HG03378 (cell line): ENCODE measurements around the gene DDX31.

Experiments
- ATAC-seq: cut with Tn5 transposase; IDR thresholded peaks from one replicate; pipeline ENCODE4 v1.9.1; 2021; ENCODE audit warnings: mild to moderate bottlenecking, moderate library complexity; ENCODE audit not compliant: unreplicated experiment

The DDX31 gene

DNA sequence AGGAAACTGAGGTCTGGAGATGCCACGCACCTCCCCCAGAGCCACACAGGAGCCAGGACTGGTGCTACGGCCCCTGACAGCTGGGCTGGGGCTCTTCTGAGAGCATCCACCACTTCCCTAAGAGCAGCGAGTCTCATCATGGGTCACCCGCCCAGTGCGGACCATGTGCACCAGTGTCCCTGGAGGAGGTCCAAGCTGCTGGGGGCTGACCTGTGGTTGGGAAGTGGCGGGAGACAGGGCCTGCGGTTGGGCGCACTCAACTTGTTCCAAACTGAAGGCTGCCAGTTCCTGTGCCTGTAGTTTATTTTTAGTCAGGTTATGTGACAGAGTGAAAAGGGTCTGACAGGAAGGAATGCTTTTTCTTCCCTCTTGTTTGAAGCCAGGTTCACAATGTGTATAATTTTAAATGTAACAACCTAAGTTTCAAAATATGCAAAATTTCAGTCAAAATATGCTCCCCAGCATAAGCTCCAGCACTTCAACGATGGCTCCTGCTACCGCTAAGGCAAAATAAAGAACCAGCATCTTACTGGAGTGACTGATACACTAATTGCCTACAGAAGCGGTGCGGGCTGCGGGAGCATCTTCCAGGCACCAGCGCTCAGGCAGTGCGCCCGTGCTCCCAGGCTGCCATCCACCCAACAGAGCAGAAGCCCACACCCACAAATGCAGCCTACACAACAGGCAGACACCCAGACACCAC lies 72.6 kb downstream of the DDX31 start:
- no peak for ATAC-seq

- ATAC-seq, result no peak
These were observed 73.6 kb downstream of the DDX31 start for GRCh38 chr9:132596200-132596599.

DNA sequence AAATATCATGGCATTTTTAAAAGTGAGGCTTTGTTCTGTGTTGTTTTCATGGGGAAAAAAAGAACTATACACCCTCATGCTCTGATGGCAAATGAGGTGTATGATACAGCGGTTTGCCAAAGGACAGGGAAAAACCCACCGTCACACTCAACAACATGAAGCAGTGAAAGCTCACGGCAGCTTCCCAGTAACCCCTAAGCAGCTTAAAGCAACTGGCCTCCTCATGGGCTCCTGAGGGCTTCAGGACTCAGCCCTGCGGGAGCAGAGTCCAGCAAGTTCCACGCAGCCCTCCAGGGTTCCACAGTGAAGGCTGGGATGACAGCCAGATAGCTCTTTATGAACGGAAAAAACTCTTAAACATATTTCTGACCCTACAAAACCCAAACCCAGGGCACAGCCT lies 74.5 kb downstream of the DDX31 start:
- no peak for ATAC-seq

- ATAC-seq, result no peak
These were observed 75.4 kb downstream of the DDX31 start for GRCh38 chr9:132594412-132594811.

DNA sequence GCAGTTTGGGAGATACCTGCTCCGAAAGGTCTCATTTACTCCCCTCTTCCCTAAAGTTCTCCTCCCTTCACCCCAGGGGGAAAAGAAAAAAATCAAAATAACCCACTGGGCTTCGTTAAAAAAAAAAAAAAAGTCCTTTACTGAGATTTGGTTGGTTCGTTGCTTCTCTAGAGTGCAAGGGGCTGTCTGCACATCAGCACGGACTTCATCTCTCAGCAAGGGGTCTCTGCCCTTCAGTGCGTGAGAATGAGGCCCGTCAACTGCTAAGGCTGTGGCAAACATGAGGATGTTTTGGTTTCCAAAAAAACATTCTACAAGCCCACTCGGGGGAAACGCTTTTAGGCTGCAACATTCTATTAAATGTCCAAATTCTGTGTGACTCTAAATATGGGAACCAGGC lies 77.3 kb downstream of the DDX31 start:
- ATAC-seq, result no peak

DNA sequence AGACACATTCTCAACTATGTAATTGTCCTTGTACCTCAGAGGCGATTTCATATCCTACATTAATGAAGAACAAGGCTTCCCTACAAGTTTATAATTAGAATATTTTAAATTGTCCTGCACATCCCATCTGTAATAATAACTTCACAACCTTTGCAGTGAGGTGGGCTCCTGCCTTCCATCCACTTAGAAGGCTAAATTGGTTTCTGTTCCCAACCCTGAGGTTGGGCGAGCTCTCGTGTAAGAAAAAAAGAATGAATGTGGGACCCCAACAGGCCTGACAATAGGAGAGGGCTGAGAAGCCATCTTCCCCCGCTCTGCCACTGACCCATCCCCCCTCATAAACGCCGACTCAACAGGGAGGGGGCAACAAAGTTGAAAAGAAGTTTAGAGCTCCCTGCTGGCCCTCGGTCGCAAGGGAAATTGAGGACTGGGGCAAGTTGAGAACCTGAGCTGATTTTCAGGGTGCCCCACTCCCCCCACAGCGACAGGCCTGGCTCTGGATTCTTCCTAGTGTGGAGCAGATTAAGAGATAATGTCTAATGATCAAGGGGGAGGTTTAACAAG lies 78.0 kb downstream of the DDX31 start:
- ATAC-seq, result no peak

GRCh38 chr9:132591244-132591643 lies 78.5 kb downstream of the DDX31 start:
- no peak for ATAC-seq

GRCh38 chr9:132590318-132591182 lies 79.2 kb downstream of the DDX31 start:
- ATAC-seq, result no peak

DNA sequence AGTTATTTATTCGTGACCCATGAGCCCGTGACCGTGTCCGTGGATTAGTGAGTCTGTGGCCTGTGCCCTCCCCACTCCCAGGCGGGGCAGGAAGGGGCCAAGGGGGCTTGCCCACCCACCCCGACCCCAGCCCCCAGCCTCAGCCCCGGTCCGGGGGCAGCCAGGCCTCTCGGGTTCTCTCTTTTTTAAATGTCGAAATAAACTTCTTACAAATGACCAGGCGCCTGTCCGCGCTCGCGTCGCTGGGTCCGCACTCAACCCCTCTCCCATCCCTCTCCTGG lies 79.8 kb downstream of the DDX31 start:
- ATAC-seq, result no peak

GRCh38 chr9:132589148-132590036 lies 80.4 kb downstream of the DDX31 start:
- ATAC-seq, result no peak

DNA sequence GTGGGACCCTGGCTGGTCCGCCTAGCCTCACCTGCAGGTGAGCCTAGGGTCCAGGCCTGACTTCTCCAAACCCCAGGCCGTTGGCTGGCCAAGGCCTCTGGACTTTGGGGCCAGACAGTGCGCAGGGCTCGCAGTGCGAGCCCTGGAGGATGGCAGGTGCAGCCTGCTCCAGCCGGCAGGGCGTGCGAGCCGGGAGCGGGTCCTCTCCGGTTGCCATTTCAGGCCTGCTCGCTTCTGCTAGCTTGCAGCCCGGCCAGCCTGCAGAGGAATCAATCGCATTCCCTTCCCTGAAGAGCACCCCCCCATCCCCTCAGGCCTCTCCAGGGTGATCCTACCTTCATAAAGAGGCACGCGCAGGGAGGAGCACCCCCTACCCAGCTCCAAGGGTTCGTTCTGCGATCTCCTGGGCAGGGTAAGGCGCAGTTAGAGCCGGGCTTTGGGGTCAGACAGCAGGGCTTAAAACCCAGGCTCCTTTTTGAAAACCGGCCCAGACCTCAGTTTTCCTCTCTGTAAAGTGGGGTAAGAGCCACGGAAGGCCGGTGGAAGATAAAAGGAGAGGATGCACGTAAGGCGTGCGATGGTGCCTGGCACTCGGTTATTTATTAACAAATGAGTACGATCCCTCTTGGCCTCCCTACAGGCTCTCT lies 81.2 kb downstream of the DDX31 start:
- ATAC-seq, result no peak

DNA sequence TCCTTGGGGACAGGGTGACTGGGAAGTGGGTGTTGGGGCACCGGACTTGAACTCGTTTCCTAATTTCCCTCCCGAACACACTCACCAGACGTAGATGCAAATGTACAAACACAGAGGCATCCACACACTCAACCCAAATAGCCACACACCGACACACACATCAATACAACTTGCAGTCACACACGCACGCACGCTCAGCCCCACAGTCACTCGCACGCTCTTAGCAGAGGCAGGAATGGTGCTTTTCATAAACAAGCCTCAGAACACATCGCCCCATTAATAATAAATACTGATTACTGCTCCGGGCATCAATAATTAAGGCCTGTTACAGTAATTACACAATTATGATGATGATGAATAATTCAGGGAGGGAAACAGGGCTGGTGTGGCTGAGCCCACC lies 81.7 kb downstream of the DDX31 start:
- ATAC-seq, result no peak

DNA sequence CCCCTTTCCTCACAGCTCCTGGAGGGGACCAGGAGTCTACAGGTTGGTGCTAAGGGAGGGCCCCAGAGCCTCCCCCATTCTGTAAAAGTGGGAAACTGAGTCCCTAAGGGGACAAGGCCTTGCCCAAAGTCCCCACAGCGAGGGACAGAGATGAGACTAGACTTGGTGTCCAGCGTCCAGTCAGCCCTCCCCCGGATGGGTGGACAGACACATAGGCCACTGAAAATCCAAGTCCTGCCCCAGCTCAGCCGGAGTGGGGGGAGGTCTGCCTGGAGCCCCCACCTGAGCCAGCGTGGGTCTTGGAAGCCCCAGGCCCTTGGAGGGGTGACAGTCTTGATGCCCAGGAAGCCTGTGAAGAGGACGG lies 82.2 kb downstream of the DDX31 start:
- ATAC-seq, result no peak

DNA sequence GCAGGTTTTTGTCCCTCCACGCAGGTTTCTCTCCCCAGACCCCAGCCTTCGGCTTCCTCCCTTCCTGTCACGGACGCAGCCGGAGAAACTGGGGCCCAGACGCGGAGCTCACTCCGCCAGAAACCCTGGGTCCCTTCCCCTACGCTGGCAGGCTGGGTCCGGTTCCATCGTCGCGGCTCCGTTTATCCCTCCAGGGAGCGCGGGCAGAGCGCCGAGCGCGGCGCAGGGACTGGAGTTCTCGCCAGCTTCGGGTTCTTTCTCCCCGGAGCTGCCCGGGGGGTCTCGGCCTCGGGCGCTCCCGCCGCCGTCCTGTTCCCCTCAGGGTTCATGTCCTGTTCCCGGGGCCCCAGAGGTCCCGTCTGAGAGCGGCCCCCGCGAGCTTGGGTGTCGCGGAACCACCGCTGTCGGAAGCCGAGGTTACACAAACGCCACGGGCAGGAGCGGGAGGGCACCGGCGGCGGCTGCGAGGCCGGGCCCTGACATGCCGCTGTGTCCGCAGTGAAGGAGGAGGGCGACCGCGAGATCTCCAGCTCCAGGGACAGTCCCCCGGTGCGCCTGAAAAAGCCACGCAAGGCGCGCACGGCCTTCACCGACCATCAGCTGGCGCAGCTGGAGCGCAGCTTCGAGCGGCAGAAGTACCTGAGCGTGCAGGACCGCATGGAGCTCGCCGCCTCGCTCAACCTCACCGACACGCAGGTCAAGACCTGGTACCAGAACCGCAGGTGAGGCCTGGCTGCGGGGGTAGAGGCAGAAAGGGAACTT lies 82.8 kb downstream of the DDX31 start:
- ATAC-seq, result no peak

DNA sequence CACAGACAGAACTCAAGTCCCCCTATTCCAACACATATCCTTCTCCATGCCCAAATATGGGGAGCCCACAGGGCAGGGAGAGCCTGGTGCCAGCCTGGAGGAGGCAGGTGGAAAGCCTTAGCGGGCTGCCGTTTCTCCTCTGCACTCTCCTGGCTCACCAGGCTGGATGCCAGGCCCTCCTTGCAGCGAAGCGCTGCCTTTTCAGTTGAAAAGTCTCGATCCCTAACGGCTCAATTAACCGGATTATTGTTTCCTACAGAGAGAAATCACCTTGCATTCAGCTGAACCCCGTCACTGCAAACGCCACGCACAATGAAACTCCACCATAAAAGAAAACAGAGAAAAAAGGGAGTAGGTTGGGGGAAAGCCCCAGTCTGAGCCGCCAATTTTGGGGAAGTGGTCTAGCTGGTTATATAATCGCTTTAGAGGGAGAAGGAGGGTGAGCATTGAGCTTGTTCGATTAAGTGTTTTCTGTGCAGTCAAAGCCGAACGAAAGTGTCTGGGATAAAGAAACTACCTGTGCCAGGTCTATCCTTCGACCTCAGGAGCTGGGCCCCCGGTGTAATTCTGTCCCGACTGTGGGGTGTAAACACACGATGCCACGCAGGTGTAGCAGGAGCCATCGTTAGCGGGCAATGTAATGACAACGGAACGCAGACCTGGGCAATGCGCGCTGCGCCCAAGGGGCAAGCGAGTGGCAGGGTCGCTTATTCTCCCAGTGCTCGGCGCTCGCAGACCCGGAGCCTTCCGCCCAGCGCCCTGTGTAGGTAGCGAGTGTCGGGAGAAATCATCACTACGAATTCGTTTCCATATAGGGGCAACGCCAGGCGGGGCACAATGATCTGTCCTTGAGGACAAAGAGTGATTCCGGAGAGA lies 83.6 kb downstream of the DDX31 start:
- no peak for ATAC-seq

DNA sequence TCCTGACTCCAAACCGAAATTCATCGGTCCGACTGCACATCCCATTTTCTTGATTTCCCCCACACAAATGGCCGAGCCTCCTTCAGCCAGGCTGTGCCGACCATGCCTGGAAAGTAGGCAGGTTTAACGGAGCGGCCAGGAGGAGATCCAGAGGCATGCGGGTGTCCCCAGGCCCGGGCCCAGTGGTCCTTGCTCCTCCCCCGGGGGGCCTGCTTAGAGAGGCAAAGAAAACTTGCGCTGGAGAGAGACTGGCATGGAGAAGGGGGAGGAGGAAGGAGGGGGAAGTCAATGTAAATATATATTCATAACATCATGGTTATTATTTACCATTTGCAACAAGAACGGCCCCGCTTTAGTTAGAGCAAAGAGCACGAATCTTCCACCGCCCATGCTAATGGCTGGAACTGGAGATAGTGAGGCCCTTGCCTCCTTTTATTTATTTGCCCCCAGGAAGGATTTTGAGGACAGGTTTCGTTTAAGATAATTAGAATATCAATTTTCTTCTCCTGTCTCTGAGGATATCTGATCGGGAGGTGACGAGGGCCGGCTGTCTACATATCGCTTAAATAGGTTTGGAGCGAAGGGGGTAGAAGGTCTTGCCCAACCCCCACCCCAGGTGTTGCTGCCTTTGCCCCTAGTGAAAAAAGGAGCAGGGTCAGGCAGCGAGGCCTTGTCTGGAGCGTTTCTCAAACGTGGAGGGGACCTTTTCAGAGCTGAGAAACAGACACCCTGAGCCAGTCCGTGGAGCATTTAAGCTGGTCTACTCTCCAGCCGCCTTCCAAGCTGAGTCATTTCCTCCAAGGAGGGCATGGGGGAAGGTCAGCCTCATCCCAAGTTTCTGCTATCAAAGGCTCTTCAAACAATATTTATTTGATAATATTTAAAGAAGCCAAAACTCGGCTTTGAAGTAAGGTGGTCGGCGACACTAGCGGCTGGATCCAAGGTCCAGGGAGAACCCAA lies 84.9 kb downstream of the DDX31 start:
- no peak for ATAC-seq

DNA sequence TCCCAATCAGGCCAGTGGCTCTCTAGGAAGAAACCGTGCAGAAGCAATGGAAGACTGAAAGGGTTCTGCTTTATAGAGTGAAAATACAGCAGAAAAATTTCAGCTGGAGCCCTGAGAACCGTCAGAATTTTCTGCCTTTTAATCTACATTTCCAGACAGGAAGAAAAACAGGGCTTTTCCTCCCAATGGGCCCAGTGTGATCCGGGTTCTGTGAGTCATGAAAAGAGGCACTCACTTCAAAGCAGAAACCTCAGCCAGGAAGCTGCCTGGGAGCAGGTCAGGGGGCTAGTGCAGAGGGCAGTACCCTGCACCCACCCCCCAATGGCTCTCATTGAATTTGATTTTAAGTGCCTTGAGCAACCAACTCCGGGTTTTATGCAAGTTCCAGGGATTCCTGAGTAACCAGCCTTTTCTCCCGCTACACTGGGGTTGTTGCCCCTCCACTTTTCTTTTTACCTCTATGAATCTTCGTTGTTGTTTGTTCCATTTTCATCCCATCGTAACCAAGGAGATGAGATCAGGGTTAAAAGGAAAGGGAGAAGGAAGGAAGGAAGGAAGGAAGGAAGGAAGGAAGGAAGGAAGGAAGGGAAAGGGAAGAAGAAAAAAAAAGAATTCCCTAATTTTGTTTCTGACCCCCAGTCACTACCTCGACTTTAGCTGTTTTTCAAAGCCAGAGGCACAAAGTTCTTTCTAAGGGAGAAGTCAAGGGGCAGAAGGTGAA lies 86.0 kb downstream of the DDX31 start:
- no peak for ATAC-seq
